GM23338 (cell line): ENCODE data around the gene ELFN1. TPM values are rescaled to one million over a fixed set of nuclear protein-coding genes. Genes with fewer than 3 reads are reported as not detected.

ENCODE experiments used
- ATAC-seq: fragments of 200-7000 bp; cut with Tn5 transposase; 3 replicates; pipeline ENCODE4 v1.9.1; 2020
- DNase-seq: peaks from one replicate; pipeline ENCODE4 v3.0.0-alpha.2; 2015; ENCODE audit warnings: low spot score
- H2AFZ ChIP-seq: fragments of 200-600 bp; sonication (generic); 2 replicates; pipeline ENCODE4 v1.8.0; 2016; ENCODE audit warnings: antibody characterized with exemption, mild to moderate bottlenecking, moderate library complexity
- H3F3A ChIP-seq: fragments of 200-600 bp; sonication (generic); replicated peaks from 2 replicates; pipeline ENCODE4 v1.8.0; 2017; ENCODE audit warnings: antibody characterized with exemption, mixed run types, low read depth
- H3K27ac ChIP-seq: fragments of 200-600 bp; sonication (generic); 2 replicates; pipeline ENCODE4 v1.6.1; 2016; ENCODE audit warnings: low read depth
- H3K27me3 ChIP-seq: fragments of 200-600 bp; sonication (generic); 2 replicates; pipeline ENCODE4 v1.8.0; 2016; ENCODE audit warnings: mild to moderate bottlenecking, mixed run types, moderate library complexity; ENCODE audit not compliant: insufficient read depth
- H3K36me3 ChIP-seq: fragments of 200-600 bp; sonication (generic); 2 replicates; pipeline ENCODE4 v1.8.0; 2016; ENCODE audit warnings: mild to moderate bottlenecking; ENCODE audit not compliant: insufficient read depth
- H3K4me1 ChIP-seq: fragments of 200-600 bp; sonication (generic); 2 replicates; pipeline ENCODE4 v1.8.0; 2016; ENCODE audit warnings: mild to moderate bottlenecking, moderate library complexity; ENCODE audit not compliant: insufficient read depth
- H3K4me2 ChIP-seq: fragments of 200-600 bp; sonication (generic); 2 replicates; pipeline ENCODE4 v1.7.1; 2017; ENCODE audit warnings: mixed run types
- H3K4me3 ChIP-seq: fragments of 200-600 bp; sonication (generic); 2 replicates; pipeline ENCODE4 v1.6.1; 2016; ENCODE audit warnings: mixed run types
- H3K79me2 ChIP-seq: fragments of 200-600 bp; sonication (generic); replicated peaks from 2 replicates; pipeline ENCODE4 v1.8.0; 2017; ENCODE audit warnings: mild to moderate bottlenecking; ENCODE audit not compliant: insufficient read depth
- H3K9me2 ChIP-seq: fragments of 200-600 bp; sonication (generic); 2 replicates; pipeline ENCODE4 v1.8.0; 2017; ENCODE audit not compliant: insufficient read depth
- H4K20me1 ChIP-seq: fragments of 200-600 bp; sonication (generic); replicated peaks from 2 replicates; pipeline ENCODE4 v1.8.0; 2017; ENCODE audit warnings: mild to moderate bottlenecking; ENCODE audit not compliant: insufficient read depth
- H3K27ac Mint-ChIP-seq: 2 replicates; pipeline ENCODE4 v1.8.0; 2020; ENCODE audit warnings: inconsistent platforms, mild to moderate bottlenecking, moderate library complexity, mixed read lengths
- H3K27me3 Mint-ChIP-seq: 3 replicates; pipeline ENCODE4 v1.8.0; 2022; ENCODE audit warnings: low read depth, mild to moderate bottlenecking, moderate library complexity, mixed read lengths, inconsistent platforms; ENCODE audit not compliant: insufficient read depth, poor library complexity
- H3K36me3 Mint-ChIP-seq: 3 replicates; pipeline ENCODE4 v1.8.0; 2021; ENCODE audit warnings: low read depth, mild to moderate bottlenecking, inconsistent platforms, moderate library complexity, mixed read lengths
- H3K4me1 Mint-ChIP-seq: 3 replicates; pipeline ENCODE4 v1.8.0; 2020; ENCODE audit warnings: mild to moderate bottlenecking, inconsistent platforms, mixed read lengths
- H3K4me3 Mint-ChIP-seq: 3 replicates; pipeline ENCODE4 v1.8.0; 2021; ENCODE audit warnings: moderate library complexity, mild to moderate bottlenecking, inconsistent platforms, mixed read lengths
- H3K9me3 Mint-ChIP-seq: 3 replicates; pipeline ENCODE4 v1.8.0; 2020; ENCODE audit warnings: moderate library complexity, mild to moderate bottlenecking, inconsistent platforms, mixed read lengths
- CREB1 ChIP-seq: fragments of 250-450 bp; sonication (Bioruptor Pico); IDR thresholded peaks from 2 replicates; pipeline ENCODE4 v1.5.0; 2020; ENCODE audit warnings: low read depth, mild to moderate bottlenecking, moderate library complexity
- EZH2 ChIP-seq: fragments of 200-600 bp; sonication (generic); IDR thresholded peaks from one replicate; pipeline ENCODE4 v1.8.0; 2017; ENCODE audit warnings: antibody characterized with exemption, mild to moderate bottlenecking, low read depth; ENCODE audit not compliant: unreplicated experiment
- EZH2phosphoT487 ChIP-seq: fragments of 200-600 bp; sonication (generic); IDR thresholded peaks from one replicate; pipeline ENCODE4 v1.8.1; 2018; ENCODE audit warnings: antibody characterized with exemption; ENCODE audit not compliant: unreplicated experiment
- JUNB ChIP-seq: IDR thresholded peaks from one replicate; pipeline ENCODE4 v1.6.1; 2016; ENCODE audit warnings: antibody characterized with exemption; ENCODE audit not compliant: unreplicated experiment
- NANOG ChIP-seq: IDR thresholded peaks from 2 replicates; pipeline ENCODE4 v1.6.1; 2016; ENCODE audit warnings: antibody characterized with exemption, borderline replicate concordance
- POLR2AphosphoS5 ChIP-seq: IDR thresholded peaks from 2 replicates; pipeline ENCODE4 v1.6.1; 2016; ENCODE audit warnings: antibody characterized with exemption, low read depth
- REST ChIP-seq: IDR thresholded peaks from one replicate; pipeline ENCODE4 v1.6.1; 2018; ENCODE audit warnings: antibody characterized with exemption; ENCODE audit not compliant: unreplicated experiment
- STAT1 ChIP-seq: IDR thresholded peaks from one replicate; pipeline ENCODE4 v1.6.1; 2016; ENCODE audit warnings: antibody characterized with exemption; ENCODE audit not compliant: unreplicated experiment
- ZNF114 ChIP-seq: fragments of 250-450 bp; sonication (Bioruptor Pico); IDR thresholded peaks from 2 replicates; pipeline ENCODE4 v1.5.0; 2020; ENCODE audit warnings: mild to moderate bottlenecking, moderate library complexity
- ZNF331 ChIP-seq: fragments of 250-450 bp; sonication (Bioruptor Pico); IDR thresholded peaks from 2 replicates; pipeline ENCODE4 v1.5.0; 2020; ENCODE audit warnings: low read depth, mild to moderate bottlenecking, moderate library complexity
- polyA plus RNA-seq: library from polyadenylated mRNA; unstranded; fragments of >200 nt; fragmentation: Nextera tagmentation; extraction: Ambion mirVana; gene quantifications from 2 replicates; pipeline ENCODE4 v1.2.1, GENCODE V29; 2016
- total RNA-seq: library from RNA; depleted of rRNA; stranded (reverse); fragments of >200 nt; shearing (Covaris generic); gene quantifications from 2 replicates; pipeline ENCODE4 v1.2.3, GENCODE V29; 2014
- TF ChIP-seq, protein P1 (sequence below), 2 experiments: fragments of 200-600 bp in 1 of 2; sonication (generic) in 1 of 2; conservative IDR thresholded peaks; 2 replicates each; pipeline versions ENCODE4 v1.5.1 to v1.6.1; 2016 to 2017; ENCODE audit warnings: antibody characterized with exemption in 2 of 2, low read depth in 2 of 2, mild to moderate bottlenecking in 2 of 2, moderate library complexity in 1 of 2
- TF ChIP-seq, protein P2 (sequence below): IDR thresholded peaks from 2 replicates; pipeline ENCODE4 v1.6.1; 2016; ENCODE audit warnings: antibody characterized with exemption
- TF ChIP-seq, protein P3 (sequence below): fragments of 250-450 bp; sonication (Bioruptor Pico); IDR thresholded peaks from 2 replicates; pipeline ENCODE4 v1.5.0; 2020; ENCODE audit warnings: mild to moderate bottlenecking, moderate library complexity

The ELFN1 gene
- total and polyA plus RNA-seq, 2 experiments from 2014 or later: 0.08 to 3.5 TPM

- no peaks in the 10 kb centered on the region; the same call in 2 of the 3 replicates for H3K36me3 Mint-ChIP-seq
- H3K9me3 Mint-ChIP-seq: no peaks in the 10 kb centered on the region
- H3K27ac Mint-ChIP-seq: no peak overlapping the region
- H3K27me3 ChIP-seq: no peaks in the 10 kb centered on the region
- peaks cover 5% of the 10 kb centered on the region for H3K27me3 Mint-ChIP-seq
- H3K79me2 ChIP-seq: no peaks in the 10 kb centered on the region
- H3F3A ChIP-seq: no peaks in the 10 kb centered on the region
- no peaks in the 10 kb centered on the region for H3K9me2 ChIP-seq
- H2AFZ ChIP-seq: no peak overlapping the region
- H3K4me3 Mint-ChIP-seq: no peak overlapping the region
- TF ChIP-seq, protein P1, sequence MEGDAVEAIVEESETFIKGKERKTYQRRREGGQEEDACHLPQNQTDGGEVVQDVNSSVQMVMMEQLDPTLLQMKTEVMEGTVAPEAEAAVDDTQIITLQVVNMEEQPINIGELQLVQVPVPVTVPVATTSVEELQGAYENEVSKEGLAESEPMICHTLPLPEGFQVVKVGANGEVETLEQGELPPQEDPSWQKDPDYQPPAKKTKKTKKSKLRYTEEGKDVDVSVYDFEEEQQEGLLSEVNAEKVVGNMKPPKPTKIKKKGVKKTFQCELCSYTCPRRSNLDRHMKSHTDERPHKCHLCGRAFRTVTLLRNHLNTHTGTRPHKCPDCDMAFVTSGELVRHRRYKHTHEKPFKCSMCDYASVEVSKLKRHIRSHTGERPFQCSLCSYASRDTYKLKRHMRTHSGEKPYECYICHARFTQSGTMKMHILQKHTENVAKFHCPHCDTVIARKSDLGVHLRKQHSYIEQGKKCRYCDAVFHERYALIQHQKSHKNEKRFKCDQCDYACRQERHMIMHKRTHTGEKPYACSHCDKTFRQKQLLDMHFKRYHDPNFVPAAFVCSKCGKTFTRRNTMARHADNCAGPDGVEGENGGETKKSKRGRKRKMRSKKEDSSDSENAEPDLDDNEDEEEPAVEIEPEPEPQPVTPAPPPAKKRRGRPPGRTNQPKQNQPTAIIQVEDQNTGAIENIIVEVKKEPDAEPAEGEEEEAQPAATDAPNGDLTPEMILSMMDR (conservative IDR thresholded peaks at IDR 0.05; ENCODE audit: low read depth in 2 of 2): no peak
- TF ChIP-seq REST: no peak
- TF ChIP-seq POLR2AphosphoS5: no peak
- TF ChIP-seq NANOG: no peak
- TF ChIP-seq STAT1: no peak
- TF ChIP-seq, protein P2, sequence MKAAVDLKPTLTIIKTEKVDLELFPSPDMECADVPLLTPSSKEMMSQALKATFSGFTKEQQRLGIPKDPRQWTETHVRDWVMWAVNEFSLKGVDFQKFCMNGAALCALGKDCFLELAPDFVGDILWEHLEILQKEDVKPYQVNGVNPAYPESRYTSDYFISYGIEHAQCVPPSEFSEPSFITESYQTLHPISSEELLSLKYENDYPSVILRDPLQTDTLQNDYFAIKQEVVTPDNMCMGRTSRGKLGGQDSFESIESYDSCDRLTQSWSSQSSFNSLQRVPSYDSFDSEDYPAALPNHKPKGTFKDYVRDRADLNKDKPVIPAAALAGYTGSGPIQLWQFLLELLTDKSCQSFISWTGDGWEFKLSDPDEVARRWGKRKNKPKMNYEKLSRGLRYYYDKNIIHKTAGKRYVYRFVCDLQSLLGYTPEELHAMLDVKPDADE: no peak
- TF ChIP-seq JUNB: no peak
- no peak for TF ChIP-seq EZH2phosphoT487
- TF ChIP-seq EZH2: no peak
- no peak for TF ChIP-seq CREB1 (CRISPR knock-in tag)
- TF ChIP-seq ZNF114 (CRISPR knock-in tag): no peak
- TF ChIP-seq ZNF331 (CRISPR knock-in tag): no peak
- TF ChIP-seq, protein P3, sequence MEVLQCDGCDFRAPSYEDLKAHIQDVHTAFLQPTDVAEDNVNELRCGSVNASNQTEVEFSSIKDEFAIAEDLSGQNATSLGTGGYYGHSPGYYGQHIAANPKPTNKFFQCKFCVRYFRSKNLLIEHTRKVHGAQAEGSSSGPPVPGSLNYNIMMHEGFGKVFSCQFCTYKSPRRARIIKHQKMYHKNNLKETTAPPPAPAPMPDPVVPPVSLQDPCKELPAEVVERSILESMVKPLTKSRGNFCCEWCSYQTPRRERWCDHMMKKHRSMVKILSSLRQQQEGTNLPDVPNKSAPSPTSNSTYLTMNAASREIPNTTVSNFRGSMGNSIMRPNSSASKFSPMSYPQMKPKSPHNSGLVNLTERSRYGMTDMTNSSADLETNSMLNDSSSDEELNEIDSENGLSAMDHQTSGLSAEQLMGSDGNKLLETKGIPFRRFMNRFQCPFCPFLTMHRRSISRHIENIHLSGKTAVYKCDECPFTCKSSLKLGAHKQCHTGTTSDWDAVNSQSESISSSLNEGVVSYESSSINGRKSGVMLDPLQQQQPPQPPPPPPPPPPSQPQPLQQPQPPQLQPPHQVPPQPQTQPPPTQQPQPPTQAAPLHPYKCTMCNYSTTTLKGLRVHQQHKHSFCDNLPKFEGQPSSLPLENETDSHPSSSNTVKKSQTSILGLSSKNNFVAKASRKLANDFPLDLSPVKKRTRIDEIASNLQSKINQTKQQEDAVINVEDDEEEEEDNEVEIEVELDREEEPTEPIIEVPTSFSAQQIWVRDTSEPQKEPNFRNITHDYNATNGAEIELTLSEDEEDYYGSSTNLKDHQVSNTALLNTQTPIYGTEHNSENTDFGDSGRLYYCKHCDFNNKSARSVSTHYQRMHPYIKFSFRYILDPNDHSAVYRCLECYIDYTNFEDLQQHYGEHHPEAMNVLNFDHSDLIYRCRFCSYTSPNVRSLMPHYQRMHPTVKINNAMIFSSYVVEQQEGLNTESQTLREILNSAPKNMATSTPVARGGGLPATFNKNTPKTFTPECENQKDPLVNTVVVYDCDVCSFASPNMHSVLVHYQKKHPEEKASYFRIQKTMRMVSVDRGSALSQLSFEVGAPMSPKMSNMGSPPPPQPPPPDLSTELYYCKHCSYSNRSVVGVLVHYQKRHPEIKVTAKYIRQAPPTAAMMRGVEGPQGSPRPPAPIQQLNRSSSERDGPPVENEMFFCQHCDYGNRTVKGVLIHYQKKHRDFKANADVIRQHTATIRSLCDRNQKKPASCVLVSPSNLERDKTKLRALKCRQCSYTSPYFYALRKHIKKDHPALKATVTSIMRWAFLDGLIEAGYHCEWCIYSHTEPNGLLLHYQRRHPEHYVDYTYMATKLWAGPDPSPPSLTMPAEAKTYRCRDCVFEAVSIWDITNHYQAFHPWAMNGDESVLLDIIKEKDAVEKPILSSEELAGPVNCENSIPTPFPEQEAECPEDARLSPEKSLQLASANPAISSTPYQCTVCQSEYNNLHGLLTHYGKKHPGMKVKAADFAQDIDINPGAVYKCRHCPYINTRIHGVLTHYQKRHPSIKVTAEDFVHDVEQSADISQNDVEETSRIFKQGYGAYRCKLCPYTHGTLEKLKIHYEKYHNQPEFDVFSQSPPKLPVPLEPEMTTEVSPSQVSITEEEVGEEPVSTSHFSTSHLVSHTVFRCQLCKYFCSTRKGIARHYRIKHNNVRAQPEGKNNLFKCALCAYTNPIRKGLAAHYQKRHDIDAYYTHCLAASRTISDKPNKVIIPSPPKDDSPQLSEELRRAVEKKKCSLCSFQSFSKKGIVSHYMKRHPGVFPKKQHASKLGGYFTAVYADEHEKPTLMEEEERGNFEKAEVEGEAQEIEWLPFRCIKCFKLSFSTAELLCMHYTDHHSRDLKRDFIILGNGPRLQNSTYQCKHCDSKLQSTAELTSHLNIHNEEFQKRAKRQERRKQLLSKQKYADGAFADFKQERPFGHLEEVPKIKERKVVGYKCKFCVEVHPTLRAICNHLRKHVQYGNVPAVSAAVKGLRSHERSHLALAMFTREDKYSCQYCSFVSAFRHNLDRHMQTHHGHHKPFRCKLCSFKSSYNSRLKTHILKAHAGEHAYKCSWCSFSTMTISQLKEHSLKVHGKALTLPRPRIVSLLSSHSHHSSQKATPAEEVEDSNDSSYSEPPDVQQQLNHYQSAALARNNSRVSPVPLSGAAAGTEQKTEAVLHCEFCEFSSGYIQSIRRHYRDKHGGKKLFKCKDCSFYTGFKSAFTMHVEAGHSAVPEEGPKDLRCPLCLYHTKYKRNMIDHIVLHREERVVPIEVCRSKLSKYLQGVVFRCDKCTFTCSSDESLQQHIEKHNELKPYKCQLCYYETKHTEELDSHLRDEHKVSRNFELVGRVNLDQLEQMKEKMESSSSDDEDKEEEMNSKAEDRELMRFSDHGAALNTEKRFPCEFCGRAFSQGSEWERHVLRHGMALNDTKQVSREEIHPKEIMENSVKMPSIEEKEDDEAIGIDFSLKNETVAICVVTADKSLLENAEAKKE (CRISPR knock-in tag): no peak
- no peaks in the 10 kb centered on the region for H4K20me1 ChIP-seq
- no peak overlapping the region for H3K4me3 ChIP-seq
- DNase-seq: no peak
- ATAC-seq: no peak
- H3K4me1 Mint-ChIP-seq: peaks cover under 1% of the 10 kb centered on the region; the same call in 1 of the 3 replicates
- H3K4me1 ChIP-seq: no peaks in the 10 kb centered on the region
- no peaks in the 10 kb centered on the region for H3K36me3 ChIP-seq
- H3K27ac ChIP-seq: no peak overlapping the region
- no peak overlapping the region for H3K4me2 ChIP-seq
These were observed 72.7 kb downstream of the ELFN1 start for GRCh38 chr7:1742555-1743303.
